COLO668 (cell line): ENCODE measurements around the gene MYOCOS.
A peak's percentile ranks its signal among the peaks of the same experiment; 100 is the strongest.

ENCODE experiments used
- DNase-seq: peaks from one replicate; lab custom pipeline; 2025; ENCODE audit not compliant: unreplicated experiment; lab: John Stamatoyannopoulos, UW

The MYOCOS gene

GRCh38 chr1:171623651-171624331 is 1.7 kb downstream of the MYOCOS start:
- no peak for DNase-seq

DNA sequence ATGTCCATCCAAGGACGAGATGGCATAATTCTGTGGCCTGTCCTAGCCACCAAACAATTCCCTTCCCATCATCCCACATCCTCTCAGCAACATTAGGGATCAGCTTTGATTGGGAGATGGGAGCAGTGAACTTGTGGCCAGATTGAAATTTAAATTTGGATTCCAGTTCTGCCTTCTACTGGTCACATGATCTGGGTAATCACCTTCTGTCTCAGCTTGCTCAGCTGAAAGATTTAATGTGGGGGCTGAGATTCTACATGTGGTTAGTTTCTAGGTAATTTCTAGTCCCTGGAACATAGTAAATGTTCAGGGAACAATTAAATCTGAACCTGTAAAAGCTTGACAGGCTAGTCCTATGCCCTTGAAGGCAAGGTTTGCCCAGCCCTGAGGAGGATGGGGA is 3.2 kb downstream of the MYOCOS start:
- DNase-seq, result no peak

GRCh38 chr1:171627020-171627419 is 5.0 kb downstream of the MYOCOS start:
- no peak for DNase-seq

- DNase-seq, result no peak
Measured at GRCh38 chr1:171628225-171628624, 6.2 kb downstream of the MYOCOS start.

GRCh38 chr1:171635661-171636060 is 13.6 kb downstream of the MYOCOS start:
- no peak for DNase-seq

- no peak for DNase-seq
Measured at GRCh38 chr1:171636141-171636540, 14.1 kb downstream of the MYOCOS start.

- no peak for DNase-seq
Measured at GRCh38 chr1:171637928-171638576, 16.0 kb downstream of the MYOCOS start.

DNA sequence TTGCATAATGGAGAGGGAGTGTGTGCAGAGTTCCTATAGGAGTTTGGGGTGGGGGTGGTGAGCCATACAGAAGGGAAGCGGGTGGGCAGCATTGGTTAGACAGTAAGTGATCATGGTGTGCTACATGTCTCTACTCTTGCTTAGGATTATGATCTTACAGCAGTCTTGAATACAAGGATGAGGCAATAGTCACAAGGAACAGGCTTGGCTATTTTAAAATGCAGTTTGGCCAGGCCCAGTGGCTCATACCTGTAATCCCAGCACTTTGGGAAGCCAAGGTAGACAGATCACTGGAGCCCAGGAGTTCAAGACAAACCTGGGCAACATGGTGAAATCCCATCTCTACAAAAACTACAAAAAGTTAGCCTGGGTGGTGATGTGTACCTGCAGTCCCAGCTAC is 18.2 kb downstream of the MYOCOS start:
- DNase-seq, result no peak

- DNase-seq, result no peak
Measured at GRCh38 chr1:171641076-171641864, 19.2 kb downstream of the MYOCOS start.

- DNase-seq, result no peak
Measured at GRCh38 chr1:171642197-171642596, 20.2 kb downstream of the MYOCOS start.

- no peak for DNase-seq
Measured at GRCh38 chr1:171643156-171643555, 21.1 kb downstream of the MYOCOS start.

GRCh38 chr1:171644805-171645483 is 22.9 kb downstream of the MYOCOS start:
- DNase-seq, result peak; percentile 82

DNA sequence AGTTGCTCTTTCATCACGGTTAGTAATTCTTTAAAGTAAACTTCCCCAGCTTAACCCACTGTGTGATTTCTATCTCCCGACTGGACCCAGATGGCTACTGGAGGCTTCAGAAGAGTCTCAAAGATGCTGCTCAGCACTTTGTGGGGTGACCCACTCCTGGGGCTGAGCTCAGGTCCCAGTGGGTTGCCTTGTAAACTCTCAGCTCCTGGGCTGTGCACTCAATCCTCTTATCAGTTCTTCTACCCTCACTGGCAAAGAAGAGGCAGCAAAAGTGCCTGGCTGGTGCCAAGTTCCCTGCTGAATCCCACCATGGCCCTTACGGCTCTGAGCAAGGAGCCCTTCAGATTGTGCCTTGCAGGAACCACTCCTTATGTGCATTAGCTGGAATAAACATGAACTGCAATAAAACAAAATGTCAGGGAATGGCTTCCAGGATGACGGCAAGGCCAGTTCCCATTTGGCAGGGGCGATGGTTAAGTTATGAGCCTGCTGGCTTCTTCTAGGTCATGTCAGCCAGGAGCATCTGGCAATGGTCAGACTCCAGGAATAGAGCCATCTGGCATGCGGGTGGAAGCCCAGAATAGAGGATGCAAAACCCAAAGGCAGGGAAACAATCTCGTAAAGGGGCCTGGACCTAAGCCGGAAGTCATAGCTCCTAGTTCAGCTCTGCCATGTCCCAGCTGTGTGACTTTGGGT is 23.7 kb downstream of the MYOCOS start:
- DNase-seq, result no peak

DNA sequence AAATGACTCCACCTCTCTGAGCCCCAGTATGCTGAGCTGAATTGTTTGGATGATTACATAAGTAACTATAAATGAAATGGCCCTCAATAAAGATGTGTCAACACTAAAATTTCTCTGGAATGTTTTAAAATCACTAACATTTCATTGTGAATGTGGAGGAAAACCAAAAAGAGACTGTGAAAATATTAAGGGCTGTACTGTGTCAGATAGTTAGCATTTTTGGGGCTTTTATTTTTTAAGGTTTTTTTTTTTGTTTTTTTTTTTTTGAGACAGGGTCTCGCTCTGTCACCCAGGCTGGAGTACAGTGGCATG is 24.2 kb downstream of the MYOCOS start:
- DNase-seq, result no peak

DNA sequence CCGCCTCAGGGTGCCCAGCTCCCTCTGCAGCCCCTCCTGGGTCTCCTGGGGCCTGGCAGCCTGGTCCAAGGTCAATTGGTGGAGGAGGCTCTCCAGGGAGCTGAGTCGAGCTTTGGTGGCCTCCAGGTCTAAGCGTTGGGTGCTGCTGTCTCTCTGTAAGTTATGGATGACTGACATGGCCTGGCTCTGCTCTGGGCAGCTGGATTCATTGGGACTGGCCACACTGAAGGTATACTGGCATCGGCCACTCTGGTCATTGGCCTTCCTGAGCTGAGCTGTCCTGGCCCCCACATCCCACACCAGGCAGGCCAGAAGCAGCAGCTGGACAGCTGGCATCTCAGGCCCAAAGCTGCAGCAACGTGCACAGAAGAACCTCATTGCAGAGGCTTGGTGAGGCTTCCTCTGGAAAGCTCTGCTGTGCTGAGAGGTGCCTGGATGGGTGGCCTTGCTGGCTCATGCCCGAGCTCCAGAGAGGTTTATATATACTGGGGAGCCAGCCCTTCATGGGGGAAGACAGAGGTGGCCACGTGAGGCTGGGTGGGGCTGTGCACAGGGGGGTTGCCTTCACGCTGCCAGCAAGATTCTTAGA is 30.3 kb downstream of the MYOCOS start, which contains the start of gene MYOC:
Gene MYOC, minus strand, starts transcription at position 455 of the 589 bp plus-strand sequence. Its CDS starts 77 bp downstream, at position 378.
- DNase-seq, result no peak

DNA sequence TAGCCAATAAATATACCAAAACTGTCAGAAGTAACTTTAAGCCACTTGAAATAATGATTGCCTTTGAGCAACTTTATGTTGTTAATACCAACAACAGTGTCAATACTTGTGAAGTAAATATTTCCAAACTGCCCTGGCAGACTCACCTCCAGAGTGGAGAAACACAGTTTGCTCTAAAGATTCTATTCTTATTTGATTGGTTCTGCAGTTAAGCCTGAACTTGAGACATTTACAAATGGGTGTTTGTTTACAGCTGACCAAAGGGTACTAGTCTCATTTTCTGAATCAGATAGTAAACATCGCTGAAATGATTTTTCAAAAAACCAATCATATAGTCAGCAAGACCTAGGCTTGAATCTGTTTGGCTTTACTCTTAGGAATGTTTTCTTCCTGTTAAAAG is 31.8 kb downstream of the MYOCOS start:
- no peak for DNase-seq

DNA sequence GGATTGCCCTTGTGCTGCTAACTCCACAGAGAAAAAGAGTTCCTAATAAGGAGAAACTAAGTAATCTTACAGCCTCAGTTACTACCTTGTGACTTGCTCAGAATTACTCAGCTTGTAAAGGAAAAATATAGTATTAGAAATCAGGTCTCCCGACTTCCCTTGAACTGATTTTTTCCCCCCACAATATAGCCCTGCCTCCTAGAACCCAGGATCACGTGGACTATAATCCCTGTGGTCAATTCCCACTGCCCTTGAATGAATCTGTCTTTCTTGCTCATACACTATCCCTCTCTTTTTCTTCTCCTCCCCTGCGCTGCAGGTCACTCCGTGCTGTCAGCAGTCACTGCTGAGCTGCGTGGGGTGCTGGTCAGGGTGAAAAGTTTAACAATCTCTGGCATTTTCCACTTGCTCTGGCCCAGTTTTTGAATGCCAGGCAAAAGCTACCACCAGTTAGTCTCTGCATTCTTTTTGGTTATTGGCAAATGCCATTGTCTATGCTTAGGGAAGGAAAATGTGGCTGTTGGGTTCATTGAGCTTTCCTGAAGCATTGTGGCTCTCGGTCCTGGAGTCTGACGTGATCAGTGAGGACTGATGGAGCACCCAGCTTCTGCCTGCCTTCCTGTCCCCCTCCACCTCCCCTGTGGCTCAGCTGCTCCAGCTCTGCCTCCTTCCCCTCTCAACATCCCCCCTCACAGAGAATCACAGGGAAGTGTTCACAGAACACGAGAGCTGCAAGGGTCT is 32.3 kb downstream of the MYOCOS start:
- DNase-seq, result no peak

GRCh38 chr1:171654942-171655745 is 33.1 kb downstream of the MYOCOS start:
- peak; percentile 30 for DNase-seq

DNA sequence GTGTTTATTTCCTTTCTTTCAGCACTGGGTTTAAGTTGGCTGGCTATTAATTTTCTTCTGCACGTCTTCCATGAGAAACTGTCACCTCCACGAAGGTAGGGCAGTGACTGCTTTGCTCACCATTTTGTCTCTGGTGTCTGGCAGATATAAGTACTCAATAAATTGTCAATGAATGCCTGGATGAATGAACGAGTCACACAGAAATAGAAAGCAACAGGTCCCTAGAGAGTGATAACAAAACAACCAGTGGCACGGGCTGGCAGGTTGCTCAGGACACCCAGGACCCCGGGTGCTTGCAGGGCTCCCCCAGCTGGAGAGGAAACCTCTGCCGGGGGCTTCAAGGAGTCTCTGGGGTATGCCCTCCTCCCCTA is 33.7 kb downstream of the MYOCOS start:
- no peak for DNase-seq
